Measurements from ENCODE around the gene PA2G4.
"Not testable (repeated sequence)": the region's sequence is repeated elsewhere in the genome, so short reads cannot be mapped to it uniquely, and the experiment has no call there.

Gene PA2G4

GRCh38 chr12:56115329-56115728, 11.0 kb downstream of the PA2G4 start:
- no peak for DNase-seq (ENCODE audit: extremely low spot score)
- POLR2A ChIA-PET: interaction anchor here (1.0 to 5.0 kb wide), 2 partner anchors 11 to 12 kb away, joined by 3 to 56 read pairs; partner anchors contain the start of gene PA2G4
- TF ChIP-seq CTCF (IDR thresholded peaks at IDR 0.05; ENCODE audit: control extremely low read depth, extremely low read depth, low read depth, missing control alignments): no peak
- CTCF ChIA-PET: interaction anchor here (1.0 to 7.5 kb wide), 4 partner anchors 8 to 74 kb away, joined by 3 to 42 read pairs (median 4); partner anchors contain the start of genes PA2G4 and SMARCC2

- TF ChIP-seq CTCF (IDR thresholded peaks at IDR 0.05; ENCODE audit: control extremely low read depth, extremely low read depth, low read depth, missing control alignments): no peak
- ChIA-PET POLR2A (interaction anchor here (0.6 to 5.0 kb wide), 8 partner anchors 11 to 75 kb away, joined by 3 to 56 read pairs (median 3); partner anchors contain the start of genes ESYT1 and PA2G4), CTCF (interaction anchor here (1.1 to 14.7 kb wide), 9 partner anchors 8 to 520 kb away, joined by 3 to 243 read pairs (median 25); partner anchors contain the start of genes ESYT1, PA2G4, RNF41 and SMARCC2)
- peak; percentile 84 for DNase-seq (ENCODE audit: extremely low spot score)
Observed at GRCh38 chr12:56116267-56117081, 12.1 kb downstream of the PA2G4 start, which contains the start of gene RPL41. Gene RPL41, plus strand, starts transcription at chr12:56116633.

GRCh38 chr12:56117082-56117706, 12.8 kb downstream of the PA2G4 start:
- not testable (repeated sequence) for DNase-seq (ENCODE audit: extremely low spot score)
- CTCF ChIA-PET: interaction anchor here (1.5 to 14.7 kb wide), 11 partner anchors 9 to 520 kb away, joined by 5 to 243 read pairs (median 20); partner anchors contain the start of genes ANKRD52, ESYT1, PA2G4 and RNF41
- POLR2A ChIA-PET: interaction anchor here (0.6 to 5.0 kb wide), 12 partner anchors 10 to 321 kb away, joined by 3 to 56 read pairs (median 4); partner anchors contain the start of genes ESYT1, PA2G4 and SMARCC2

- peak; percentile 93 for DNase-seq (ENCODE audit: extremely low spot score)
- POLR2A ChIA-PET: interaction anchor here (0.6 to 5.0 kb wide), 12 partner anchors 9 to 353 kb away, joined by 3 to 56 read pairs (median 4); partner anchors contain the start of genes ANKRD52, ESYT1, PA2G4 and RNF41
- peak; percentile 62 for TF ChIP-seq CTCF (IDR thresholded peaks at IDR 0.05; ENCODE audit: control extremely low read depth, extremely low read depth, low read depth, missing control alignments)
- CTCF ChIA-PET: interaction anchor here (0.7 to 14.7 kb wide), 38 partner anchors 10 to 519 kb away, joined by 3 to 243 read pairs (median 6); partner anchors contain the start of genes ANKRD52, ESYT1, MYL6 and MYL6B
Observed at GRCh38 chr12:56117778-56118687, 13.7 kb downstream of the PA2G4 start, which contains the start of gene ZC3H10. Gene ZC3H10, plus strand, starts transcription at chr12:56118266. Its CDS starts 2,297 bp downstream, at chr12:56120563.

GRCh38 chr12:56118688-56119357, 14.5 kb downstream of the PA2G4 start:
- DNase-seq (ENCODE audit: extremely low spot score): peak; percentile 34
- ChIA-PET CTCF (interaction anchor here (0.7 to 14.7 kb wide), 42 partner anchors 9 to 402 kb away, joined by 3 to 243 read pairs (median 6); partner anchors contain the start of genes ANKRD52, ESYT1, MYL6 and MYL6B), POLR2A (interaction anchor here (1.0 to 5.0 kb wide), 9 partner anchors 9 to 352 kb away, joined by 3 to 56 read pairs (median 9); partner anchors contain the start of genes ANKRD52, ESYT1, PA2G4 and RNF41)
- TF ChIP-seq CTCF (IDR thresholded peaks at IDR 0.05; ENCODE audit: control extremely low read depth, extremely low read depth, low read depth, missing control alignments): no peak
